GM19238 (cell line): ENCODE data around the gene GSTP1.
"Not testable (repeated sequence)": the region's sequence is repeated elsewhere in the genome, so short reads cannot be mapped to it uniquely, and the experiment has no call there.

ENCODE experiments used
- DNase-seq: peaks from one replicate; pipeline ENCODE4 v3.0.0; 2011; ENCODE audit warnings: low spot score; ENCODE audit not compliant: insufficient read length

The GSTP1 gene

DNA sequence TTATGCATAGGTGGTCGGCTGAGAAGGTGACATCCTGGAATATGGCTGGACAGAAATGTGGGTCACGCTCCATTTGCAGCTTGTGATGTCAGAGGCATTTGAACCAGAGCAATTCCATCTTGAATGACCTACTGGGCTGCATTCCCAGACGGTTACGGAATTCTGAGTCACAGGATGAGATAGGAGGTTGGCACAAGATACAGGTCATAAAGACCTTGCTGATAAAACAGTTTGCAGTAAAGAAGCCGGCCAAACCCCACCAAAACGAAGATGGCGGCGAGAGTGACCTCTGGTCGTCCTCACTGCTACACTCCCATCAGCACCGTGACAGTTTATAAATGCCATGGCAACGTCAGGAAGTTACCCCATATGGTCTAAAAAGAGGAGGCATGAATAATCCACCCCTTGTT lies 19.9 kb upstream of the GSTP1 start:
- DNase-seq, result not testable (repeated sequence)

DNA sequence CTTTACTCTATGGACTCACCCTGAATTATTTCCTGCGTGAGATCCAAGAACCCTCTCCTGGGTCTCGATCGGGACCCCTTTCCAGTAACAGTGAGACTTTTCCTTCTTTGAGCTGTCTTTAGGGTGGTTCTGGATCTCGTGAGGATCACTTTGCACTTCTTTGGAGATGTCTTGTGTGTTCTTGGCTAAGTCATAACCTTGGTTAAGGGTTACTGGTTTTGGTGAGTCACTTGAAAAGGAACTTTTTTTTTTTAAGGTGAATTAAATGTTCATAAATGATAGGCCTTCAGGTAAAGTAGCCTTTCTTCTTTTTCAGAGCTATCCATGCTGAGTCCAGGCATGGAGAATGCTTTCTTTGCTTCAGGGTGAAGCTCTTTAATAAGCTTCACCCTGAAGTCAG lies 19.4 kb upstream of the GSTP1 start:
- DNase-seq, result no peak

DNA sequence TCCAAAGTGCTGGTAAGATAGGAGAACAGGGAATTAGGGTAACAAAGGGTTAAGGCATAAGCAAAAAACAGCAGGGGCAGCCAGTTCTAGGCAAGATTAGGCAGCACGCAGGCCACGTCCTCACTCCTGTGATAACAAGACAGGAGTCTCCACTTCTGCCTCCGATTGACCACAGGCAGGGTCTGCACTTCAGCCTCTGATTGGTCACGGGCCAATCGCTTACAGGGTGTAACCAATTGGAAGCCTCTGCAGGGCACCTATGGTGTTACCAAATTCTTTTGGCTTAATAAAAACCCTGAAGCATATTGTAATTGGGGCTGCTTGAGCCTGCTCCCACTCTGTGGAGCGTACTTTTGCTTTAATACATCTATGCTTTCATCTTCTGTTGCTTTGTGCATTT lies 12.2 kb upstream of the GSTP1 start:
- DNase-seq, result no peak

DNA sequence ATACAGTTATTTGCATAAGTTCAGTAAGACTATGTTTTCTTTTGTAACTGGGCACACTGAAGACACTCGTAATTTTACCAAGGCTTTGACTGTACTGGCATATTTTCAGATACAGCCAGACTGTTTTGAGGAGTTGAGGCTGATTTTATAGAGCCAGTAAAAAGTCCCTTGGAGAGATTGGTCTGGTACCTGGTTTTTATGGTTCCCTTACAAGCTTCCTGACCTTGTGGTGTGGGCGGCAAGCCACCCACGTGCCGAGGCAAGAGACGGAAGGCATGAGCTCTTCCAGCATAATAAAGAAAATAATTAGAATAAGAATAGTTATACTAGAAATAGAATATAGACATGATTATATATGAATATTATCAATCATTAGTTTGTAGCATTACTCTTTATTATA lies 11.3 kb upstream of the GSTP1 start:
- no peak for DNase-seq

DNA sequence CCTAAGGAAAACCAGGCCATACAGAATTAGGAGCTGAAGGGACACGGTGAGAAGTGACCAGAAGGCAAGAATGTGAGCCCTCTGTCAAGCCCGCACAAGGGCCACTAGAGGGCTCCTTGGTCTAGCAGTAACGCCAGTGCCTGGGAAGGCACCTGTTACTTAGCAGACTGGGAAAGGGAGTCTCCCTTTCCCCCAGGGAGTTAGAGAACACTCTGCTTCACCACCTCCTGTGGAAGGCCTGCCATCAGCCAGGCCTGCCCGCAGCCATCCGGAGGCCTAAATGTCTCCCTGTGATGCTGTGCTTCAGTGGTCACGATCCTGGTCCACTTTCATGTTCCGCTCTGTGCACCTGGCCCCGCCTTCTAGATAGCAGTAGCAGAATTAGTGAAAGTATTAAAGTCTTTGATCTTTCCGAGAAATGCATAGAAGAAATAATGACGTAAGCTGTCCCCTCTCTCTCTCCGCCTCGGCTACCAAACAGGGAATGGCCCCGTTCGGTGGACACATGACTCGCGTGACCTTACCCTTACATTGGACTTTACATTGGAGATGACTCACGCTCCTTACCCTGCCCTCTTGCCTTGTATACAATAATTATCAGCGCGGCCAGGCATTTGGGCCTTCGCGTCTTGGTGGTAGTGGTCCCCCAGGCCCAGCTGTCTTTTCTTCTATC lies 10.7 kb upstream of the GSTP1 start:
- DNase-seq, result no peak

DNA sequence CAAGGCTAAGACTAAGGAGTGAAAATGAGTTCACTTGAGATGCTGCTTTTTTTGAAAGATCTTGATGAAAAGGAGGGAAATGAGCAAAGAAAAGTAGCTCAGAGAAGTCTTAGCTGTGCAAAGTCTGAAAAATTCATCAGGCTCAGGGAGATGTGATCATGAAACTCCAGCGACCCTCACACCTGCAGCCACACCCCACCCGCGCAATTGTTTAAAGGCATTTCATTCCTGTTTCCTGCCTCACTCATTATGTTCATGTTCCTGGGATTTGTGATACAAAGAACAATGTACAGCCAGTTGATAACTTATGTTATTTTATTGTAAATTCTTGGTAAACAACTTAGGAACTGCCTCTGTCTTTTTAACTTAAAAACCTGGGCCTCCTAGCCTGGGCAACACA lies 8.7 kb upstream of the GSTP1 start:
- DNase-seq, result no peak

DNA sequence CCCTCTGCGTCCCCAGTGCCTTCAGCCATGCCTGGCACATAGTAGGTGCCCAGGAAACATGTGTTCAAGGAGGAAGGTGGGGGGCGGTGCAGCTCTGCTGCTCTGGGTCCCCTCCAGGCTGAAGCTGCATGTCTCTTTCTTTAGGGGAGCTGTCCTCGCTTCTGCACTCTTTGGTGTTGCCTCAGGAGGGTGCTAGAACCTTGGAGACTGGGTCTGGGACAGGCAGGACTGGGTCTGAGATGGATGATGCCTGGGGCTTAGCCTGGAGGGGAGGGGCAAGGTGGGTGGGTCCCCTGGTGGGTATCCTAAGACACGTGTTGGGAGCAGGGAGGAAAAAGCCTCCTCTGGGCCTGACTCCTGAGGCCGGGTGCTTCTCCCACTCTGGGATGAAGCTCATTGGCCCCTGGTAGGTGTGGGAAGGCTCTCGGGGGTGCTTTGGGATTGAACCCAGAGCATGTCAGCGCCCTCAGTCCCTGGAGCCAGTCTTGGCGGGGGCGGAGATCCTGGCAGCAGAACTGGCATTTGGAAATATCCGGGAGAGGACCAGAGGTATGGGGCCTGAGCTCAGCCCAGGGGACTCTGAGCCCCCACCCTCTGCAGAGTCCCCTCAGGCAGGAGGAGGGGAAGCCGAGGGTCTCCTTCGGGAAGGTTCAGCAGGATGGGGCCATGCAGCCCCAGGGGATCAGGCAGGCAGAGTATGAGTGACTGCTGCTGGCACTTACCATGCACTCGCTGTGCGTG lies 6.7 kb upstream of the GSTP1 start:
- no peak for DNase-seq

DNA sequence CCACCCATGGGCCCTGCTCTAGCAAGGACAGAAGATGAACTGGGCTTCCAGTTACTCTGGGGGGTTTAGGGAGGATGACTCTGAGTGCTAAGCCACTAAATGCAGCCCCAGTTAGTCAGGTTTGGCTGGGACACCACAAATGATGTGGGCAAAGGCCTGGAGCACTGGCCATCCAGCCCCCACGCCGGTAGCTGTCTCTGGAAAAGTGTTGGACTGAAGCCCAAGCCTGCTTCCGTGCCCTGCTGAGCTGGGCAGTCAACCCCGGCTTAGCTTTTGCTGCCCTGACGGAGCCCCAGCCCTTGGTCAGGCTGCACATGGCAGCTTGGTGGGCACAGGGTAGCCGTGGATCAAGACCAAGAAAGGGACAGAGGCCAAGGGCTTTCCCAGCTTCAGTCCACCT lies 5.7 kb upstream of the GSTP1 start:
- no peak for DNase-seq

DNA sequence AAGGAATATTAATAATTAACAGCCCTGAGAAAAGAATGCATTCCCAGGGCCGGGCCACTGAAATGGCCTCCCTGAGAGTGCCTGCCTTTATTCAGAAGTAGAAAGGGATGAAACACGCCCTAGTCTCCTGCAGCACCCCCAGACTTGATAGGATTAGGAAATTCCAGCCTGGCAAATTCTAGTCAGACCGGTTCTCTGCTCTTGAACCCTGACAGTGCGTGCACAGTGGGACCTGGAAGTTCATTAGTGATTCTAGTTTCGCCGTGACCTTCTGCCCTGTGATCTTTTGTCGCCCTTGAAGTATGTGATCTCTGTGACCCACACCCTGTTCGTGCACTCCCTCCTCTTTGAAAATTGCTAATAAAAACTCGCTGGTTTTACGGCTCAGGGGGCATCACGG lies 2.1 kb upstream of the GSTP1 start:
- no peak for DNase-seq

DNA sequence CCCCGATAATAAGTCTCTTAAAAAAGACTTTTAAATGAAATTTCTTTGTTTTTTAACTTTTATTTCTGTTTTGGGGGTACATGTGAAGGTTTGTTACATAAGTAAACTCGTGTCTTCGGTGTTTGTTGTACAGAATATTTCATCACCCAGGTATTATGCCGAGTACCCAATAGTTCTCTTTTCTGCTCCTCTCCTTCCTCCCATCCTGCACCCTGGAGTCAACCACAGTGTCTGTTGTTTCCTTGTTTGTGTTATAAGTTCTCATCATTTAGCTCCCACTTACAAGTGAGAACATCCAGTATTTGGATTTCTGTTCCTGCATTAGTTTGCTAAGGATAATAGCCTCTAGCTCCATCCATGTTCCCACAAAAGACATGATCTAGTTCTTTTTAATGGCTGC lies 1.6 kb upstream of the GSTP1 start:
- no peak for DNase-seq

DNA sequence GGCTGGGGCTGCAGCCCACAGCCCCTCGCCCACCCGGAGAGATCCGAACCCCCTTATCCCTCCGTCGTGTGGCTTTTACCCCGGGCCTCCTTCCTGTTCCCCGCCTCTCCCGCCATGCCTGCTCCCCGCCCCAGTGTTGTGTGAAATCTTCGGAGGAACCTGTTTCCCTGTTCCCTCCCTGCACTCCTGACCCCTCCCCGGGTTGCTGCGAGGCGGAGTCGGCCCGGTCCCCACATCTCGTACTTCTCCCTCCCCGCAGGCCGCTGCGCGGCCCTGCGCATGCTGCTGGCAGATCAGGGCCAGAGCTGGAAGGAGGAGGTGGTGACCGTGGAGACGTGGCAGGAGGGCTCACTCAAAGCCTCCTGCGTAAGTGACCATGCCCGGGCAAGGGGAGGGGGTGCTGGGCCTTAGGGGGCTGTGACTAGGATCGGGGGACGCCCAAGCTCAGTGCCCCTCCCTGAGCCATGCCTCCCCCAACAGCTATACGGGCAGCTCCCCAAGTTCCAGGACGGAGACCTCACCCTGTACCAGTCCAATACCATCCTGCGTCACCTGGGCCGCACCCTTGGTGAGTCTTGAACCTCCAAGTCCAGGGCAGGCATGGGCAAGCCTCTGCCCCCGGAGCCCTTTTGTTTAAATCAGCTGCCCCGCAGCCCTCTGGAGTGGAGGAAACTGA lies 731 bp downstream of the GSTP1 start:
- DNase-seq, result no peak

DNA sequence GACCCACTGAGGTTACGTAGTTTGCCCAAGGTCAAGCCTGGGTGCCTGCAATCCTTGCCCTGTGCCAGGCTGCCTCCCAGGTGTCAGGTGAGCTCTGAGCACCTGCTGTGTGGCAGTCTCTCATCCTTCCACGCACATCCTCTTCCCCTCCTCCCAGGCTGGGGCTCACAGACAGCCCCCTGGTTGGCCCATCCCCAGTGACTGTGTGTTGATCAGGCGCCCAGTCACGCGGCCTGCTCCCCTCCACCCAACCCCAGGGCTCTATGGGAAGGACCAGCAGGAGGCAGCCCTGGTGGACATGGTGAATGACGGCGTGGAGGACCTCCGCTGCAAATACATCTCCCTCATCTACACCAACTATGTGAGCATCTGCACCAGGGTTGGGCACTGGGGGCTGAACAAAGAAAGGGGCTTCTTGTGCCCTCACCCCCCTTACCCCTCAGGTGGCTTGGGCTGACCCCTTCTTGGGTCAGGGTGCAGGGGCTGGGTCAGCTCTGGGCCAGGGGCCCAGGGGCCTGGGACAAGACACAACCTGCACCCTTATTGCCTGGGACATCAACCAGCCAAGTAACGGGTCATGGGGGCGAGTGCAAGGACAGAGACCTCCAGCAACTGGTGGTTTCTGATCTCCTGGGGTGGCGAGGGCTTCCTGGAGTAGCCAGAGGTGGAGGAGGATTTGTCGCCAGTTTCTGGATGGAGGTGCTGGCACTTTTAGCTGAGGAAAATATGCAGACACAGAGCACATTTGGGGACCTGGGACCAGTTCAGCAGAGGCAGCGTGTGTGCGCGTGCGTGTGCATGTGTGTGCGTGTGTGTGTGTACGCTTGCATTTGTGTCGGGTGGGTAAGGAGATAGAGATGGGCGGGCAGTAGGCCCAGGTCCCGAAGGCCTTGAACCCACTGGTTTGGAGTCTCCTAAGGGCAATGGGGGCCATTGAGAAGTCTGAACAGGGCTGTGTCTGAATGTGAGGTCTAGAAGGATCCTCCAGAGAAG lies 1.6 kb downstream of the GSTP1 start:
- DNase-seq, result no peak

DNA sequence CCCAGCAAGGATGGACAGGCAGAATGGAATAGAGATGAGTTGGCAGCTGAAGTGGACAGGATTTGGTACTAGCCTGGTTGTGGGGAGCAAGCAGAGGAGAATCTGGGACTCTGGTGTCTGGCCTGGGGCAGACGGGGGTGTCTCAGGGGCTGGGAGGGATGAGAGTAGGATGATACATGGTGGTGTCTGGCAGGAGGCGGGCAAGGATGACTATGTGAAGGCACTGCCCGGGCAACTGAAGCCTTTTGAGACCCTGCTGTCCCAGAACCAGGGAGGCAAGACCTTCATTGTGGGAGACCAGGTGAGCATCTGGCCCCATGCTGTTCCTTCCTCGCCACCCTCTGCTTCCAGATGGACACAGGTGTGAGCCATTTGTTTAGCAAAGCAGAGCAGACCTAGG lies 2.3 kb downstream of the GSTP1 start:
- DNase-seq, result no peak

DNA sequence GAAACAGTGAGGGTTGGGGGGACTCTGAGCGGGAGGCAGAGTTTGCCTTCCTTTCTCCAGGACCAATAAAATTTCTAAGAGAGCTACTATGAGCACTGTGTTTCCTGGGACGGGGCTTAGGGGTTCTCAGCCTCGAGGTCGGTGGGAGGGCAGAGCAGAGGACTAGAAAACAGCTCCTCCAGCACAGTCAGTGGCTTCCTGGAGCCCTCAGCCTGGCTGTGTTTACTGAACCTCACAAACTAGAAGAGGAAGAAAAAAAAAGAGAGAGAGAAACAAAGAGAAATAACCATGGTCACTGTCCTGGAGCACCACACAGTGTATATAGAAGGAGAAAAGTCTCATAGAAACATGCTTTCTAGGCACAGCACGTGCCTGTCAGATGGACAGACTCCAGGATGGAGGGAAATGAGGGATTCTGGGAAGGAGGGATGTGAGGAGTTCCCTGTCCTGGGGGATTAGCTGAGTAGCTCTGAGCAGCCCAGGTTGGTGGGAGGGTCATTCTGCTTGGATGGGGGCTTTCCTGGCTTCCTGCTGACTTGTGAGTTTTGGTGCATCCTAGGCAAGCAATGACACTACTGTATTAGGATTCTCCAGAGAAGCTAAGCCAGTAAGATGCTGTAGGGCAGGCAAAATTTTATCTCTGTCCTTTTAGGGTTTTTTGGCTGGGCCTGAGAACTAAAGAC lies 3.1 kb downstream of the GSTP1 start:
- no peak for DNase-seq

DNA sequence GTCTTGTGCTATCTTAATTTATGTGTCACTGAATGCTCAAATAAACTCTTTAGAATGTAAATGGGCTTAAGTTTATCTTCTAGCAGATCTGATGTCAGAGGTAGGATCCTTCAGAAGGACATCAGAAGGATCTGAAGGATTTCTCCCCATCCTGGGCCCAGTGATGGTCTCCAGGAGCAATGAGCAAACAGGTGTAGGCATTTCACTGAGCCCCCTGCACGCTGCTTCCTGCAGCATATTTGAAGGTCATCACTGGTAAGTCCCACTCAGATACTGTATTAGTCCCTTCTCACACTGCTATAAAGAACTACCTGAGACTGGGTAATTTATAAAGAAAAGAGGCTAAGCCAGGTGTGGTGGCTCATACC lies 4.5 kb downstream of the GSTP1 start:
- no peak for DNase-seq

DNA sequence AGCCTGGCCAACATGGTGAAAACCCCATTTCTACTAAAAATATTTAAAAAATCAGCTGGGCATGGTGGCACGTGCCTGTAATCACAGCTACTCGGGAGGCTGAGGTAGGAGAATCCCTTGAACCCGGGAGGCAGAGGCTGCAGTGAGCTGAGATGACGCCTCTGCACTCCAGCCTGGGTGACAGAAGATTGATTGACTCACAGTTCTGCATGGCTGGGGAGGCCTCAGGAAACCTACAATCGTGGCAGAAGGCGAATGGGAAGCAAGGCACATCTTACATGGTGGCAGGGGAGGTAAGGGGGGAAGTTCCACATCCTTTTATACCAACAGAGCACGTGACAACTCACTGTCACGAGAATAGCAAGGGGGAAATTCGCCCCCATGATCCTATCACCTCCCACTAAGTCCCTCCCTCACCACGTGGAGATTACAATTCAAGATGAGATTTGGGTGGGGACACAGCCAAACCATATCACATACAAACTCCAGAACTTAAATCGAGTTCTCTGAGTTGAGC lies 5.3 kb downstream of the GSTP1 start:
- not testable (repeated sequence) for DNase-seq

DNA sequence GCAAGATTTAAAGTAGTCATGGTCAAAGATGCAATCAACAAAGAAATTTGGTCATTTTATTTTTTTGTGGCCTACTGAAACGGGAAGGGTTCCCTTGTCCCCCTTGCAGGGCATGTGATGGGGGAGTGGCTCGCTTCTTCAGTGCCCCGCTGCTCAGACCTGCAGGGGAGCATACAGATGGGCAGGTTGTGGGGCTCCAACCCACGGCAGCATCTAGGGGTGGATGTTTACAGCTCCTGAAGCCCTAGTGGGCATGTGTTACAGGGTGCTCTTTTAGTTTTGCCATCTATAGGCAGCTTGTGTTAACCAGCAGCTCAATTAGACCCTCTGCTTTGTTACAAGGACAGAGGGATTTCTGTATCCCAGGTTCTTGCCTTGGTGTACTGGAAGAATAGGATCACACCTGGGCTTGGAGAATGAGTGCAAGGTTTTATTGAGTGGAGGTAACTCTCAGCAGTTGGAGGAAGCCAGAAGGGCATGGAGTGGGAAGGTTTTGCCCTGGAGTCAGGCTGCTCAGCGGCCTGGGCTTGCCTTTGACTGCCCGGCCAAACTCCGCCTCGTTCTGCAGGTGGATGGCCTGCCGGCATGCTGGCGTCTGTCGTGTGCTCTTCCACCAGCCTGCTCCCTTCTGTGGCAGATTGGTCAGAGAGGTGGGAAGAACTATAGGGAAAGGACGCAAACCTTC lies 9.4 kb downstream of the GSTP1 start:
- DNase-seq, result no peak

DNA sequence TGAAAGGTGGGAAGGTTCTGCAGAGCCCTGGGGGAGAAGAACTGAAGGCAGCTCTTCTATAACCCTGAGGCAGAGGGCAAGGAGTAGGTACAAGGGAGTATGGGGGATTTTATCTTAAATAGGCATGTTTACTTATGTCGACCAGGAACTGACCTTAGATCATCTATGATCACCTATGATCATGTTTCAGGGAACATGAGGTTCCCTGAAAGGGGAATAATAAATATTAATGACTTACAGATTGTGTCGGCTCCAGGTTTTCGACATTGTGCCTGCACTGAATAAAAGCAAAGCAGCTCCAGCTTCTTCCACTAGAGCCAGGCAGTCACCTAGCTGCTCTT lies 9.9 kb downstream of the GSTP1 start:
- DNase-seq, result no peak

DNA sequence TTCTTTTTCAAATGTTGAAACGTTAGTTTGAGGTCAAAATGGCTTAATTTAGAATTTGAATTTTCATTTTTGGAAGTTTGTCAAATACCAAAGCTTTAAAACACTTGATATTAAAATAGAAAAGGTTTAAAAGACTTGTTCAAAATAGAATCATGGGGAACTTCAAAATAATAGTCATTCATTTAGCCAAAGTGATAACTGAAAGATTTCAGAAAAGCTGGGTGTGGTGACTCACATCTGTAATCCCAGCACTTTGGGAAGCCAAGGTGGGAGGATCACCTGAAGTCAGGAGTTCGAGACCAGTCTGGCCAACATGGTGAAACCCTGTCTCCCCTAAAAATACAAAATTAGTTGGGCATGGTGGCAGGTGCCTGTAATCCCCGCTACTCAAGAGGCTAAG lies 10.9 kb downstream of the GSTP1 start:
- no peak for DNase-seq

DNA sequence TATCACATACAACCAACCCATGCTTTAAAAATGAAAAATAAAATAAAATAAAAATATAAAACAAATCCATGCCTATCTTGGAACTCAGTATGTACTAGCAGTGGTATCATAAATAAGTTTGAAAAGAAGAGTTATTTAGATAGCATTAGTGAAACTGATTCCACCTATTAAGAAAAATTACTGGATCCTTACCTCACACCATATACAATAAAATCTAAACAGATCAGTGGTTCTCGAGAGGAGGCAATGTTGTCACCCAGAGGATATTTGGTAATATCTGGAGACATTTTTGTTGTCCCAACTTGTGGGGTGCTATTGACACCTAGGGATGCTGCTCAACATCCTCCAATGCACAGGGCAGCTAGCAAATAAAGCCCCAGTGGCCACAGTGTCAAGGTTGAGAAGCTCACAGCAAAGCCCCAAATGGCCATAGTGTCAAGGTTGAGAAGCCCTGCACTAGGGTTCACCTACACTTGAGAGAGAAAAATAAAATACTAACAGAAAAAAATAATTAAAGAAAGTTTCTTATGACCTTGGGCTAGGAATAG lies 13.2 kb downstream of the GSTP1 start:
- DNase-seq, result no peak
